Daoy (cell line): ENCODE data around the gene WDR74. TPM values are rescaled to one million over a fixed set of nuclear protein-coding genes. Genes with fewer than 3 reads are reported as not detected.

ENCODE experiments used
- DNase-seq: peaks from one replicate; pipeline ENCODE4 v3.0.0-alpha.2; 2015; ENCODE audit warnings: low read depth
- total RNA-seq: library from RNA; depleted of rRNA; stranded (reverse); fragments of >200 nt; shearing (Covaris generic); gene quantifications from 2 replicates; pipeline ENCODE4 v1.2.3, GENCODE V29; 2014; rRNA removed

The WDR74 gene
- total RNA-seq, 1 experiment from 2014 or later: 147 TPM

DNA sequence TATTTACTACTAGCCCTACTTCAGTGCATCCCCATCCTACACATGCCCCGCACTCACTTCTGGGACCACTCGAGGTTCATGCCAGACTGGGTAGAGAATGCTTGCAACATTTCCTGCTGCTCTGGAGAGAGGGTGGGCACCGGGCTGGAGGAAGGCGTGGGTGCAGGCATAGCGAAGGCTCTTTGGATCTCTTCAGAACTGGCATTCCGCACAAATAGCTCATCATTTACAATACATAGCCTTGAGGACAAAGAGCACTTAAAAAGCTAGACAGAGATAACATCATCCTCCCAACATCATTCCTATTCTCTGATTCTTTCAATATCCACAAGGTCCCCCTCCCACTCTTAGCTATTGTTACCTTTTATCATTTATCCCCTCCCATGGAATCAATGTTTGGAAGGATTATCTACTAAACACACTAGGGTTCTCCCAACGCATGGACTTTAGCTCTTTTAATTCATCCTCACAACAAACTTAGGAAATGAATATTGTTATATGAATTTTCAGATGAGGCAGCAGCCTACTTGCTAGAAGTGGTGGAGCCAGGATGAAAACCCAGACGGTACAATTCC lies 45.1 kb downstream of the WDR74 start:
- DNase-seq: no peak

DNA sequence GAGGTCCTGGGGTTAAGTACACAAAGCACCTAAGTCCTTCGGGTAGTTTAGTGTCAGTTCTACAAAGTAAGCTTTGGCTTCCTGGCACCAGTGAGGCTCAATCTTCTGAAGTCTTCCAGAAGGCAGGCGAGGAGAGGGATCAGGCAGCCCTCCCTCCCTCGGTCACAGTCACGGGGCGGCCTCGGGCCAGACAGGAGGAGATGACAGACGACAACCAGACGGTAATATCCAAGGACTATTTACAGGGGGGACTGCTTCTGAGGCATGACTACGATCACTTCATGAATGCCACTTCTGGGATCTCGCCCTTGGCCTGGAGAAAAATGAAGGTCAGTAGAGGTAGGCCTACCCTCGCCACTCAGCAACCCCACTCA lies 47.2 kb downstream of the WDR74 start:
- DNase-seq: no peak

DNA sequence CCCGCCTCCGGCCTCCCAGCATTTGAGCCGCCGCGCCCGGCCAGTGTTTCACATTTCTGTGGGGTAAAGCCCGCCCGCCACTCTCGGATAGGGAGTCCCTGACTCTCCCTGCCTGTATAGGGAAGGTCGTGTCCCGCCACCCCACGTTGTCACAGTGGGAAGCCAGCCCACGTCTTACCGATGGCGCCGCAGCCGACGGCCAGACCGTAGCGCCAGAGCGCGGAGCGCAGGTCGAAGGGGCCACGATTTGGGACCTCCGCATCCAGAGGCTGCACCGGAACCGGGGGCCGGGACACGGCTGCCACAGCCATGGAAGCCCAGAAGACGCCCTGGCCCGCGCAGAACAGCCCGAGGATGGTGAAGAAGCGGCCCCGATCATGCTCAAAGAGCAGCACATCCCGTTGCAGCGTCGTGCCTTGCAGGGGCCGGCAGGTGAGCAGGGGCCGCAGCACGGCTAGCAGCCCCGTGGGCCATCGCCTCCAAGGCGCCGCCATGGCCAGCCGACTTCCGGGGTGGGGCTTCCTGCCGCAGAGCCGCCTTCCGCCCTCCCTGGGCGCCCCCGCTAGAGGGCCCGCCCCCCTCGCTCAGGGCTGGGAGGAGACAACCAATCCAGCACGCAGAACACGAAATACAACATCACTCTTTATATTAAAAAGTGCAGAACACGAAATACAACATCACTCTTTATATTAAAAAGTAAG lies 47.7 kb downstream of the WDR74 start, which contains the start of gene TMEM223:
TMEM223 (minus strand) TSS at position 506 of the 701 bp plus-strand sequence; CDS start at position 494, 12 bp downstream.
- DNase-seq: peak; percentile 88

DNA sequence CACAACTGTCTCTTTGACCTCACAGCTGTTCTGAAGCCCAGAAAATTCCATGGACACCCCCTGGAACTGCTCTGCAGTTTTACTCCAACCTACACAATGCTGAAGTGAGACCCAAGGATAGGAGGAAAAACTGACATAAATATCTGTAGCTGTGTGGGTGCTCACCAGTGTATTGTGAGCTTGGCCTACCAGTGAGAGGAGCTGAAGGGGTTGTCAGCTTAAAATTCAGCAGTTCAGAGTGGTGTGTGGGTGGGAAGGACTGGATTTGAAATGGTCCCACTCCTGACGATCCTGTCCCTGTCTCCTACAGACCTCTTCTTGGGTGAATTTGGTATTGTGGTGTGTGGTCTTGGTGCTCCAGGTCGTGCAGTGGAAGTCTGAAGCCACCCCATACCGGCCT lies 49.8 kb downstream of the WDR74 start:
- DNase-seq: no peak

GRCh38 chr11:62788991-62789390 lies 50.4 kb downstream of the WDR74 start:
- DNase-seq: no peak

DNA sequence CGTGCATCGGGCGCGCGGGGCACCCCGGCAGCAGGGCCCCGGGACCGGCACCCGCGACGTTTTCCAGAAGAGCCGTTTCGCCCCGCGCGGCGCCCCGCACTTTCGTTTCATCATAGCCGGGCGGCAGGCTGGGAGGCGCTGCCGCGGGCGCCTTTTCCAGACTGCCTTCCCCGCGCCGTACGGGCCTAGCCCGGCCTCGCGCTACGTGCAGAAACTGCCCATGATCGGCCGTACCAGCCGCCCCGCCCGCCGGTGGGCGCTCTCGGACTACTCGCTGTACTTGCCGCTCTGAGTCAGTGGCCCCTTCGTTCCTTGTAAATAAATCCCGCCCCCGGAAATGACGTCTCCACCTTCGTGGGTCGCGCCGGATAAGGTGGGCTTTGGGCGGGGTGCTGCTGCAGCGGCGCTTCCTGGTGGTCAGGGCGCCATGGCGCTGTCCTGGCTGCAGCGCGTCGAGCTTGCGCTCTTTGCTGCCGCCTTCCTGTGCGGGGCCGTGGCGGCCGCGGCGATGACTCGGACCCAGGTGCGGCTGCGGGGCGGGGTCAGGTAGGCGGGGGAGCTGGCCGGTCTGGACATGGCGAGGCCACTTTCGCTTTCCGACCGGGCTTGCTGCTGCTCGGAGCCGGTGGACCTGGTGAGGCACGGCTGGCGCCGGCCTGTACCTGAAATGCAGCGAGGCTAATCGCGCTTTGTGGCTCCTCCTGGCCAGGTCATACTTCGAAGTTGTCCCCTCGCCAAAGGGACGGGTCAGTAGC lies 52.2 kb downstream of the WDR74 start, which contains the start of gene TMEM179B:
TMEM179B (plus strand) TSS at position 398 of the 755 bp plus-strand sequence; CDS start at position 428, 30 bp downstream.
- peak; percentile 98 for DNase-seq

GRCh38 chr11:62786318-62787004 lies 52.9 kb downstream of the WDR74 start:
- DNase-seq: peak; percentile 86

Other genes with a start within 250 kb of the WDR74 start
- 12.4 and 13.8 TPM in 2 replicates for gene TUT1, start 248.1 kb downstream of the WDR74 start, total RNA-seq
- gene MTA2, start 237.7 kb downstream of the WDR74 start, total RNA-seq: 123 and 124 TPM in 2 replicates
- gene EML3, start 226.8 kb downstream of the WDR74 start, total RNA-seq: 18.0 and 19.3 TPM in 2 replicates
- 0.33 and 2.7 TPM in 2 replicates for gene ROM1, start 226.3 kb downstream of the WDR74 start, total RNA-seq
- gene B3GAT3, start 217.6 kb downstream of the WDR74 start, total RNA-seq: 15.0 and 17.9 TPM in 2 replicates
- 128 and 165 TPM in 2 replicates for gene GANAB, start 193.0 kb downstream of the WDR74 start, total RNA-seq
- 15.4 TPM in 2 replicates for gene INTS5, start 186.3 kb downstream of the WDR74 start, total RNA-seq
- gene C11orf98, start 174.4 kb downstream of the WDR74 start, total RNA-seq: 86.3 and 116 TPM in 2 replicates
- gene CSKMT, start 174.3 kb downstream of the WDR74 start, total RNA-seq: 3.2 and 14.3 TPM in 2 replicates
- 7.7 and 17.7 TPM in 2 replicates for gene UQCC3, start 167.9 kb downstream of the WDR74 start, total RNA-seq
- gene LBHD1, start 167.3 kb downstream of the WDR74 start, total RNA-seq: 4.9 and 6.0 TPM in 2 replicates
- gene UBXN1, start 160.5 kb downstream of the WDR74 start, total RNA-seq: 132 and 157 TPM in 2 replicates
- 0.98 TPM in 1 of 2 replicates, not detected in the other for gene LRRN4CL, start 150.1 kb downstream of the WDR74 start, total RNA-seq
- 56.9 and 79.5 TPM in 2 replicates for gene BSCL2, start 132.2 kb downstream of the WDR74 start, total RNA-seq
- gene GNG3, start 131.9 kb downstream of the WDR74 start, total RNA-seq: not detected in 2 replicates
- 6.8 and 8.2 TPM in 2 replicates for gene HNRNPUL2, start 112.1 kb downstream of the WDR74 start, total RNA-seq
- 36.7 and 51.0 TPM in 2 replicates for gene TTC9C, start 111.1 kb downstream of the WDR74 start, total RNA-seq
- 9.2 and 11.7 TPM in 2 replicates for gene ZBTB3, start 85.4 kb downstream of the WDR74 start, total RNA-seq
- gene POLR2G, start 78.0 kb downstream of the WDR74 start, total RNA-seq: 94.5 and 97.1 TPM in 2 replicates
- 18.3 and 27.4 TPM in 2 replicates for gene TAF6L, start 68.2 kb downstream of the WDR74 start, total RNA-seq
- 40.8 and 64.5 TPM in 2 replicates for gene TMEM179B, start 52.2 kb downstream of the WDR74 start, total RNA-seq
- gene TMEM223, start 47.6 kb downstream of the WDR74 start, total RNA-seq: 23.2 and 32.2 TPM in 2 replicates
- 28.4 and 29.3 TPM in 2 replicates for gene NXF1, start 34.1 kb downstream of the WDR74 start, total RNA-seq
- gene STX5, start 7.5 kb downstream of the WDR74 start, total RNA-seq: 26.0 and 28.2 TPM in 2 replicates
- not detected in 2 replicates for gene TEX54, start 6.7 kb downstream of the WDR74 start, total RNA-seq
- gene SLC3A2, start 41.3 kb upstream of the WDR74 start, total RNA-seq: 137 and 170 TPM in 2 replicates
- gene CHRM1, start 81.8 kb upstream of the WDR74 start, total RNA-seq: not detected in 2 replicates
- gene SLC22A6, start 145.4 kb upstream of the WDR74 start, total RNA-seq: not detected in 2 replicates
- gene SLC22A8, start 176.3 kb upstream of the WDR74 start, total RNA-seq: not detected in 2 replicates